Stimulated activated CD8-positive, alpha-beta memory T cell treated with anti-CD3 and anti-CD28 coated beads, Interleukin-15, amount 100 ng/mL, for 4 hours (primary cell): Measurements from ENCODE around the gene EHD1.
"Not testable (repeated sequence)": the region's sequence is repeated elsewhere in the genome, so short reads cannot be mapped to it uniquely, and the experiment has no call there.

Experiments used
- DNase-seq, 2 donors: peaks; one replicate each; pipeline ENCODE4 v3.0.0-alpha.2; 2020; ENCODE audit warnings: low read depth in 2 of 2

Gene EHD1

DNA sequence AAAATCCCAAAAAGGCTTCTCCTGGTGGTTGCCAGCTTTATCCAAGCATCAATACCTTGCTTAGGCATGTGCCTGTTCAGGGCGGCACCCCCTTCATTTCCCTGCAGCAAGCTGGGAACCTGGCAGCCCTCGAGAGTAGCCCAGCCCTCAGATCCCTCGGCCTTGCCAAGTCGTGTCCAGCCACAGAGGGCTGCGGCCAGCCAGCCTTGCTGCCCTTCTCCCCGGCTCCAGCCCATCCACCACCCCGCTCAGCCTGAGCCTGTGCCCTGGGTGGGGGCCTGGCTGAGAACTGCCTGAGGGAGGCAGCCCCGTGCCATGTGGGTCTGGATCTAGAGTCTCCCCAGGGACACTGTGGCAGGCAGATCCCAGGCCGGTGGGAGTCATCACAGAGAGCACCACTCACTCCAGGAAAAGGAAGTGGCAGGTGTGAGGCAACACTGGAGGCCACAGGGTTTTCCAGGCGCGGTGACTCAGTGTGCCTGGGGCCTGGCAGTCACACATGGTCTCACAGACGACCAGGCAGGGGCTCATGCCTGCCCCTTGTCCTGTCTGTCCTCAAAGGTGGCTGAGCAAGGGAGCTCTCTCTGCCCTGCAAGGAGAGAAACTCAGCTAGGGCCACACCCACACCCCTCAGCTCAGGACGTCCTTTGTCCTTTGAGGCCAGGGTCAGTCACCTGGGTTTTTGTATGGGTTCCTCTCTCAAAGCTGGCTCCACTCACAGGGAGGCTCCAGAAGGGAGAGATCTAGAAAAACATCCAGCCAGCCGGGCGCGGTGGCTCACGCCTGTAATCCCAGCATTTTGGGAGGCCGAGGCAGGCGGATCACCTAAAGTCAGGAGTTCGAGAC lies 21.8 kb downstream of the EHD1 start:
- no peak for DNase-seq

DNA sequence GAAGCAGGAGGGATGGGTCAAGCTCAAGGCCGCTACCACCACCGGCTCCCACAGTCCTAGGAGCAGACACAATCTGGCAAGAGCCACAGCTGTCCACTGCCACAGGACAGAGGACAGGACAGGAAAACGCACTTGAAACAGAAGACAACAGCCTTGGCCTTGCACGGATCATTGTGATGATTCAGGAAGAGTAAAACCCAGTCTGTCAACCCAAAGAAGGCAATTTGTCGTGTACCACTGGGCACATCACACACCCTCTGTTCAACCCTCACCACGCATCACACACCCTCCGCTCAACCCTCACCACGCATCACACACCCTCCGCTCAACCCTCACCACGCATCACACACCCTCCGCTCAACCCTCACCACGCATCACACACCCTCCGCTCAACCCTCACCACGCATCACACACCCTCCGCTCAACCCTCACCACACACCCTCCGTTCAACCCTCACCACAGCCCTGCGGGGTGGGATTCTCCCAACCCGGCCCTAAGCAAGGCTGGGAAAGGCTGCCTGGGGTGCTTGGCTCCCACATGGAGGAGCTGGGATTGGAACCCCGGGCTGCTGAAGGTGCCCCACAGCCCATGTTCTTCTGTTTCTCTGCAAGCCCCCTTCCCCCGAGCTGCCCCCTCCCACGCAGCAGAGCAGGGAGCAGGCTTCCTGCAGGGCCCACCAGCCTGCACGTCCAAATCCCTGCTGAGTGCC lies 22.7 kb downstream of the EHD1 start:
- no peak for DNase-seq

DNA sequence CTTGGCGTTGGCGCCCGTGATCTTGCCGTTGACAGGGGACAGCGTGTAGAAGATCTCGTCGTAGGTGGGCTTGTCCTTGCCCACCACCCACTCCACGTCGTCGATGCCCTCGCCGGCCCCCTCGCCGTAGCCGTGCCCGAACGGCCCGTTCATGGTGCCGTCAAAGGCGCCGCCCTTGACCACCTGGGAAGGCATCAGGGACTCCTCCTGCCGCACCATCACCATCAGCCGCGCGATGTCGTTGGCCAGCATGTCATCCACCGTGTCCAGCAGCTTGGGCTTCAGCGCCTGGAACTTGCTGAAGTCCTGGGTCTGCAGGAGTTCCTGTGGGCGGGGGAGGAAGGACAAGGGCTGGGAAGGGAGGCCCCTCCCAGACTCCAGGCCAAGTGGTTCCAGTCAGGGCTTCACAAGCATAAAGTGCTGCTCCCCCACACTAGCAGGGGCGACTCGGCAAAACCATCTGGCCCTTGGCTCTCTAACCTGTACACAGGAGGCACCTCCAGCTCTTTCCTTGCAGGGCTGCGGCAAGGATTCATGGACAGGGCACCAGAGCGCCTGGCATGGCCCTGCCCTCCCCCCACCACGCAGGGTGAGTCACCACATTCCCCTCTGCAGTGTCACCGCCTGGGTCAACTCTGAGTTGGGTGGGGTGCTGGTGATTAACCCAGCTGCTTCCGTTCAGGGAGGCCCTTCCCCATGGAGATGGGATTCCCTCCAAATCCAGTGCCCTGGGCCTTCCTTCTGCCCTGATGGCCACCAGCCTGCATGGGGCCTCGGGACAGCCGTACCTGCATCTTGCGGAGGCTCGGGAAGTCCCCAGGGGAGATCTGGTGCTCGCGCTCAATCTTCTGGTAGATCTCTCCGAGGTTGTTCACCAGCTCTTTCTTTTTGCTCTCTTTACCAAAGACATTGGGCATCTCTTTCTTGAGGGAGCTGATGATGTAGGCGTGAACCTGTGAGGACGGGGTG lies 23.6 kb downstream of the EHD1 start:
- DNase-seq: no peak

DNA sequence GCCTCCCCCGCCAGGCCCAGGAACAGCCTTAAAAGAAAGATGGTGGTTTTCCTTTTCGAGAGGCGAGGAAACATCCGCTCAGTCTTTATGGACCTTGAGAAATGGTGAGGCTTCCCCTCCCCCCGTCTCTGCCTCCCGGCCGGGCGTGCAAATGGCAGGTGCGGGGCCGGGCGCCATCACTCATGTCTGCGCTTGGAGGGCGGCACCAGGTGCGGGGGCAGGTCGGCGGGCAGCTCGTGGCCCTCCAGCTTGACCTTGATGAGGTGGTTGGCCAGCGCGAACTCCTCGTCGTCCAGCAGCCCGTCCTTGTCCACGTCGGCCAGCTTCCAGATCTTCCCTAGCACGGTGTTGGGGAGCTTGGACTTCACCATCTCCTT lies 24.3 kb downstream of the EHD1 start:
- no peak for DNase-seq

DNA sequence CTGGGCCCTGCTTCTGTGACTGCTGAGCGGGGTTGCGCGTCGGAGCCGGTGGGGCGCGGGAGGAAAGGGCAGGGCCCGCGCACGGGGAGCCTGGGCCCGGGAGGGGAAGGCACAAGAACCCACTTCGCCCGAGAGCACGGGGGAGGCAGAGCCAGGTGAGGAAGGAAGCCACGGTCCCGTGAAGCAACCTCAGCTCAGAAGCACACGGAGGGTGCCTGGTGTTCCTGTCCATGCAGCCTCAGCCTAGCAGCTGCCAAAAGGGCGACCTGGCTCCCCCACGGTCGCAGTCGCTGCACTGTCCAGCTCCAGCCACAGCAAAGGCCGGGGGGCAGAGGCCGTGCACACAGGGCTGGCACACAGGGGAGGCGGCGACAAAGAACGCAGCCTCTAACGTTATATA lies 24.7 kb downstream of the EHD1 start:
- no peak for DNase-seq

DNA sequence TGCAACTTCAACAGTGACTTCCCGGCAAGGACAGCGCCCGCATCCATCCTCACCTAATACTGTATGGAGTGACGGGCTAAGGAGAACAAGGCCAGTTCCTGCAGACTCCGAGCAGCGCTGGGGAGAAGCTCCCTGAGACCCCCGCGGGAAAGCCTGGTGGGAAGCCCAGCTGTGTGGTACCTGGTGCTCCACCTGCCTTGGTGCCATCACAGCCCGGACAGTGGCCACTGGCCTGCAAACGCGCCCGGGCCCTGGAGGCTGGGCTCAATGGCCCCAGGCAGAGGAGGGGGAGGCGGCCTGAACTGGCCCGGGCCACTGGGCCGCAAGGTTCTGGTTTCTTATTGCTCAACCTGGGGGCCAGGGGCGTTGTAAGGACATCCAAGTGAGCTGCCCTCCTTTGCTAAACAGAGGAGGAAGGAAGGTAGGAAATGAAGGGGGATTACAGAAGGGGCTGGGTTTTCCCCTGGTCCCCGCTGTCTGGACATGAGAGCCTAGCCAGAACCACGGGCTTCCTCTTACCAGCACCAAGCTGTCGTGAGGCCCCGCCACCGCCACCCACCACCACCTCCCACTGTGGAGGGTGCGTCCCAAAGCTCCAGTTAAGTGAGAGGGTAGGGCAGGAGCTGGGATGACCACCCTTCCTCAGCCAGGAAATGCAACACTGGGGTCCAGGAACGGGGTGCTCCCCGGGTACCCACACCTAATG lies 25.5 kb downstream of the EHD1 start:
- no peak for DNase-seq

DNA sequence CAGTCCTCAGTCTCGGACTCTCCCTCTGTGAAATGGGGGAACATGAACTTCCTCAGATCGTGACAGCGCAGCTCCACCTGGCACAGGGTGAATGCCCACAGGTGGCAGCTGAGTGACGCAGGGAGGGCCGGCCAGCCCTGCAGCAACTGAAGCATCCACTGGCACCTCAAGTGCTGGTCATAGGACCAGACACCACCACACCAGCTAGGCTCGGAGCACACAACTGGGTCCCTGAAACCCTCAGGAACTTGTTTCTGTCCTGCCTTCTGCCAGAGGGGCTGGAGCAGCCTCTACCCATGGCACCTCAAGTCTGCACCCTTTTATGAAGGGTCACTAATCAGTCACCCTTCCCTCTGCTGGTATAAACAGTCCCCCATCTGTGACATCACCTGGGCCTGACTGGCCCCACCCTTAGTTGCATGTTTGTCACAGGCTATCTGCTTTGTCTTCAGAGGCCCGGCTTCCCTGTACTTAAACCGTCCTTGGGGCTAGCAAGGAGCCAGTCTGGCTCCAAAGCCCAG lies 26.5 kb downstream of the EHD1 start:
- no peak for DNase-seq

DNA sequence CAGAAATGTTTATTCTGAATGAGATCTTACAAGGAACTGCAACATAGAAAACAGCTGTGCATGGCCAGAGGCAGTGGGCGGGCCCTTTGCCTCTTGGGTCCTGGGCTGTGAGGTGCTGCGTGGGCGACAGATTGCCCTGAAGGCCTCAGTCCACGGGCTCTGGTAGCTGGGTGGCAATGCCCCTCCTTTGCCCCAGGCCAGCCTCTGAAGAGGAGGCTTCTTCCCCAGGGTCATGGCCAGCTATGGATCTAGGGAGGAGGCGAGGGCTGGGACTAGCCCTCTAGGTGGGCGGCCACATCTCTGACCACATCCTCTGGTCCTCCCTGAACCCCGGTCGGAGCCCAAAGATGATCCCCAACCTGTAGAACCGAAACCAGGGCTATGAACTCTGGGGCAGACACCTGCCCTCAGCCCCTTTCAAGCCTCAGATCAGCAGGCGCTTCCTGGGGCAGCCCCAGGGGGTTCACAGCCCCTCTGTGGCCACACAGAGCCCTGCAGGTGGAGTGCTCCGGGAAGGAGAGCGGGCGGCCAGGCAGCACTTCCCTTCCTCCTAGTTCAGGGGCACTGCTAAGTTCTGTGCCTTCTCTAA lies 27.3 kb downstream of the EHD1 start:
- DNase-seq: no peak

DNA sequence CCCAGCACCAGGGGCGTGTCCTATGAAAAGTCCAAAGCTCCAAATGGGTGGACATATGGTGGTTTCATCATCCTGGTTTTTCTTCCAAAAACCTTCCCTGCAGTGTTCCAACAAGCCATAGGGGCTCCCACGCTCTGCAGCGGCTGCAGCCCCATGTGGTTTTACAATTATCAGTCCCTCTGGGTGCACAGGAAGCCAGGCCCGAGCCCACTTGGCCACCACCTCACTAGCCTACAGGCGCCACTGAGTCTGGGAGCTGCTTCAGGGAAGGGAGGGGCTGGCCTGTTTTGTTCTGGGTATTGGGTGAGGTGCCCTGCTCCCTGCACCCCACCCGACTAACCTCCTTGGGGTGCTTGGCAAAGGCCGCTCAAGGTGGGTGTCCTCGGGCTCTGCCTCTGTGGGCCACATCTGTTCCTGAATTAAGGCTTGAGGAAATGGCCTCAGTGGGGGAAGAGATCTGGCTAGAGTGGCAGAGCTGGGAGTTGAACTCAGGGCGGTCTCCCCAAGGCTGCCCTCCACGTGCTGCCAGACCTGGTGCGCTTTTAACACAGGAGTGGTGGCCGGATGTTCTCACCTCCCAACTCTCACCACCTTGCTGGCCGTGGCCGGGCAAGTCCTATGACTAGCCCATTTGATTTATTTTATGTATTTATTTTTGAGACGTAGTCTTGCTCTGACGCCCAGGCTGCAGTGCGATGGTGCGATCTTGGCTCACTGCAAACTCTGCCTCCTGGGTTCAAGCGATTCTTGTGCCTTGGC lies 28.6 kb downstream of the EHD1 start:
- DNase-seq: no peak

DNA sequence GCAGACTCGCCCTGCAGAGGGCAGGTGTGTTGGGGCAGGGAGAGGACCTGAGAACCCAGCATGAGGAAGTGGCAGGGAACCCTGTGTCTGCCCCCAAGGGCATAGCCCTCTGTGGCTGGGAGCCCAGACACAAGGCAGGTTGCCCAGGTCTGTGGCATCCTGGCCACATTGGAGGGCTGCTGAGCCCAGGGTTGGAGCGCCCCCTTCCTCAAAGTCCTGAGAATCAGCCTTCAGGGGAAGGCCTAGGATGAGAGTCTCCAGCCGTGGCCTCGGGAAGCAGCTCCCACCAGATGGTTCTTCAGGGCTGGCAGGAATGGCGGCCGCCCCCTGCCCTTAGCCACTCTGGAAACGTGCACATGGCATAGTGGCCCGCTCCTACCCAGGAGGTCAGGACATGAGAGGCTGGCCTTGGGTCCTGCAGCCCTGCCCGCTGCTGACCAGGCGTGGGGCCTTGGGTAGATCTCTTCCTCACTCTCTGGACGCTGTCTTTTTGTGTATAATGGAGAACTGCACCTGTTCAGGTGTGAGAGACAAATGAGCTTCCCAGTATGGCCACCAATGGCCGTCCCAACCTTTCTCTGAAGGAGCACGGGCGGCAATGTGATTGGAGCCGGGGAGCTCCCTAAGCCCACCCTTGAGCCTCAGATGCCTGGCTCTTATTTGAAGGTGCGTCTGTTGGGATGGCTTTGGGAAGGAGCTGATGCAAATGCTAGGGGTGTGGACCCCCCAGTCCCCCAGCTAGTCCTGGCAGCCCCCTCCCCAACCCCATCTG lies 29.4 kb downstream of the EHD1 start:
- no peak for DNase-seq

DNA sequence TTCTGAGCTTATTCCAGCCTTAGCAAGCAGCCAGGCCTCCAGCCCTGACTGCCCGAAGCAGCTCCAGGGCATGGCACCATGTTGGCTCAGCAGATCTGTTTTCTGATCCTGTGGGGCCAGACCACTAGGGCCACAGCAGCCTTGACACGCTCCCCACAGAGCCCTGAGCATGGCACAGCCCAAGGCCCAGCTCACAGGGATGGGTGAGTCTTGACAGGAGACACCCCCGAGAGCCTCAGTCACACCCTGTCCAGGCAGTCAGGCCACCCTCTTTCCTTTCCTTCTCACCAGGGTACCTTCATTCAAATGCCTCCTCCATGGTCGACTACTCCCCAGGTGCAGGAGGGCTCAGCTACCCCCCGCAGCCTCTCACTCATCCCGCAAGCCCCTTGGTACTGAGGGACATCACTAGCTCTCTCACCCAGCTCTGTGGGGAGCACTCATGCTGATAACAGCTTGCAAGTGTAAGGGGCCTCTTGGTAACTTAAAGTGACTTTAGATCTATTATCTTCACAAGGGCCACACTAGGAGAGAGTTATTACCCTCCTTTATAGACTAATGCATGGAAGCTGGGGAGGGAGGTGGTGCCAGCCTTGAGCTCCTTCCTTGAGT lies 30.1 kb downstream of the EHD1 start:
- no peak for DNase-seq

DNA sequence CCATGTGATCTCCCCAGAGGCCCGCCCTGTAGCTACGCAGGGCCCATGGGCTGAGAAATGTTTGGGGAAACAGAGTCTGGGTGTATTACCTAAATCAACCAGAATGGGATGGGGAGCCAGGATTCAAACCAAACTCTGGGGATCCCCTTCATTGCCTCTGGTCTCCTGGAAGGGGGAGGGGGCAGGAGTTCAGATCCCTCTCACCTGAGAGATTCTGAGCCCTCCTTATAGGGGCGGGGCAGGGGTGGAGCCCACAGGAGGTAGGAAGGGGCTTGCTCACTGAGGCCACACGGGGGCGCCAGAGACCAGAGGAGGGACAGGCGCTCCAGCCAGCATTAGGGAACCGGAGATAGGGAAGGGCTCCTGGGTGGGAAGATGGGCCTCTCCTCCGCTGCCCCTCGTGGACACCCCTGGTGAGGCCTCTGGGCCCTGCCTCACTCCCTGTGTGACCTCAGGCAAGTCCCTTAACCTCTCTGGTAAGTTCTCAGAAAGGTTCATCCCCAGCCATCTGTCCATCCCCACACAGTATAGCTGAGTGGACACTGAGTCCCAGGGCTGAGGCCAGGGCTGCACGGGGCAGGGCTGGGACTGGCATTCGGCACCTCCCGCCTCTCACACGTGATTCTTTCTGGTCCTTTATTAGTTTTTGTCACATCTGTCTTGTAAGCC lies 31.3 kb downstream of the EHD1 start:
- DNase-seq: peak; percentile 70 to 80

DNA sequence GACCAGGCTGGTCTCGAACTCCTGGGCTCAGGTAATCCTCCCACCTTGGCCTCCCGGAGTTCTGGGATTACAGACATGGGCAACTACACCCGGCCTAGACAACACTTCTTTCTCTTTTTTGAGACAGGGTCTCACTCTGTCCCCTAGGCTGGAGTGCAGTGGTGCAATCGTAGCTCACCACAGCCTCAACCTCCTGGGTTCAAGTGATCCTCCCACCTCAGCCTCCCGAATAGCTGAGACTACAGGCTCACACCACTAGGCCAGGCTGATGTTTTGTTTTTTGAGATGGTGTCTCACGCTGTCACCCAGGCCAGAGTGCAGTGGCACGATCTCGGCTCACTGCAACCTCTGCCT lies 32.7 kb downstream of the EHD1 start:
- not testable (repeated sequence) for DNase-seq

DNA sequence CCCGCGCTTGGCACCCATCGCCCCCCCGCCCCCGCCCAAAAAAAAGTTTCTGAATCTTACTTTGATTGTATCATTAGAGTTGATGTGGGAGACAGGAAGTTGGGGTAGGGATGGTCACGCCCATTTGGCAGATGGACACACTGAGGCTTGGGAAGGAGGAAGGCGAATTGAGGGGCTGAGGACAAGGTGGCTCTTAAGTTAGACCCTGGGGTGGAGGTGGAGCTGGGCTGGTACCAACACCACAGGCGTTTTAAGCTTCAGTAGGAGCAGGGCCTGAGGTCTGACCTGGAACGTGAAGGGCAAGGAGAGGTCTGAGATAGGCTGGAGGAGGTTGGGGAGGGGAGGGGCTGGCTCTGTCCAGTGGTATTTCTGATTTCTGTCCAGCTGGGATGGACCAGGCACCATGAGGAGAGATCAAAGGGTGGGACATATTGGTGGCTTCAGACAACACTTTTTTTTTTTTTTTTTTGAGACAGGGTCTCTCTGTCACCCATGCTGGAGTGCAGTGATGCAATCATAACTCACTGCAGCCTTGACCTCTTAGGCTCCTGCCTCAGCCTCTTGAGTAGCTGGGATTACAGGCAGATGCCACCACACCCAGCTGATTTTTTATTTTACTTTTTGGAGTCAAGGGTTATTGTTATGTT lies 33.2 kb downstream of the EHD1 start:
- DNase-seq: no peak

DNA sequence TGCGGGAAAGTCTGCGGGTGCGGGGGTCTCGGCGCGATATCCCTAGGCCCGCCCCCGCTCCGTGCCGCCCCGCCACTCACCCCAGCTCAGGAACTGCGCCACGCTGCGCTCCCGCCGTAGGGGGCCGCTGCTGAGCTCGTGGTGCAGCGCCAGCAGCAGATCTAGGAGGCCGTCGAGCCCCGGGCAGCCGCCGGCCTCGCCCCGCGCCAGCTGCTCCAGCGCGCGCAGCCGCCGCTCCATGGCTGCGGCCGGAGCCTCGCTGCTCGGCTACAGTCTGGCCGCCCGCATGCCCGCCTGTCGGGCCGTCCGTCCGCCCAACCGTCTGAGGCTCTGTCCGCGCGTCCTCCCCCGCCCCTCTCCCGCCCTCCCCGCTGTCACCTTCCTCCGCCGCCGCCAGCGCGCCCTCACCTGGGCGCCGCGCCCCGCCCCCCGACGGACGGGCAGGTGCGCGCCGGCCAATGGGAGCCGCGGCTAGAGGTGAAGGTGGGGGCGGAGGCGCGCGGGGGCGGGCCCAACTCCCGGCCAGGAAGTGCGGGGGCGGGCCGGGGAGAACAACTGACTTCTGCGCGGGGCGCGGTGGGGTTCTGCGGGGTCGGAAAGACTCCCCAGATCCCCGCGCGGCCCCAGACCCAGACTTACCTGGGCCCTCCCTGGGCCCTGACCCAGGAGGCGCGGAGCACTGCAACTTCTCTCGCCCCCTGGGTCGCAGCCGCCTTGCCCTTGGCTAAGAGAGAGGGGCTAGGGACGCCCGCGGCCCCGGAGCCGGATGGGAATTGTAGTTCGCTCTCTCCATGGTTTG lies 33.9 kb downstream of the EHD1 start, which contains the start of gene CDC42BPG:
TSS of gene CDC42BPG (minus strand) at position 324 of the 799 bp plus-strand sequence. CDS start at position 240, 84 bp downstream.
- peak in 1 of 2 donors; percentile 34 for DNase-seq

DNA sequence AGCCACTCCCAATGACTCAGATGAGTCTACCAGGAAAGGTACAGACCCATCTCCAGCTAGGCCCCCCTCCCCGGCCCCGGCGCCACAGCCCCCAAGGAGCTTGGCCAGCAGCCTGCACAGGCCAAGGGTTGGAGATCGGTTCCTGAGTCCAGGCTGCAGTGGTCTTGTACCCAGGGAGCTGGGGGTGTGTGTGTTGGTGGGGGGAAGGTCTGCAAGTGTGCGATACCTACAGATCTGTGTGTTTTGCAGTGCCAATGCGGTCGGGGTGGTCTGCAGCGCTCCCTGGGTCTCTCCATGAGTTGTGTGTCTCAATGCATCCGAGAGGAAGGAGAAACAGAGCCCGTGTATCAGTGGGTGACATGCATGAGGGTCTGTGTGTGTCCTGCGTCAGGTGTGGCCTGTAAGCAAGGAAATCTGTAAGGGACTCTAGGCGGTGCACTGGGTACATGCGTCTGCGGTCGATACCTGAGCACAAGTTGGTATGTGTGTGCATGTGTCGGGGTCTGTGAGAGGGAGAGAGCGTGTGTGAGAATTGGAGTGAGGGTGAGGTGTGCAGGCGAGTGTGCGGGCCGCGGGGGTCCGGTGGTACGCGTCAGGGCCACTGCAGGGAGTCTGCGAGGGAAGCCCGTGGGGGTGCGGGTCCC lies 34.6 kb downstream of the EHD1 start:
- DNase-seq: no peak
